ENCODE results near the gene AGPAT3. TPM values are rescaled to one million over a fixed set of nuclear protein-coding genes. Genes with fewer than 3 reads are reported as not detected.
A peak's percentile ranks its signal among the peaks of the same experiment; 100 is the strongest.

The AGPAT3 gene
- total and polyA plus RNA-seq, 9 donors: 19.2 to 32.2 (median 27.7) TPM

- Histone ChIP-seq H3K27me3 (ENCODE audit: control insufficient read depth, insufficient read depth, low read length) (peaks cover 2% of the 10 kb centered on the region), H3K4me3 (ENCODE audit: low read length) (no peak overlapping the region), H3K9me3 (replicated peaks; ENCODE audit: control insufficient read depth, low read depth, low read length) (no peaks in the 10 kb centered on the region), H3K27ac (ENCODE audit: low read length) (no peak overlapping the region), H3K4me1 (ENCODE audit: control insufficient read depth, insufficient read depth, low read length) (peaks cover 1% of the 10 kb centered on the region), H3K36me3 (ENCODE audit: control insufficient read depth, insufficient read depth, low read length) (no peaks in the 10 kb centered on the region)
- 68% methylated on average over 5 of the region's 9 CpGs for WGBS (ENCODE audit: insufficient coverage)
- no peak for DNase-seq
Observed at GRCh38 chr21:44006017-44006619, 141.1 kb downstream of the AGPAT3 start.

GRCh38 chr21:44006656-44007055 lies 141.6 kb downstream of the AGPAT3 start:
- Histone ChIP-seq H3K4me1 (ENCODE audit: control insufficient read depth, insufficient read depth, low read length) (peaks cover 5% of the 10 kb centered on the region), H3K27me3 (ENCODE audit: control insufficient read depth, insufficient read depth, low read length) (peaks cover 2% of the 10 kb centered on the region), H3K9me3 (replicated peaks; ENCODE audit: control insufficient read depth, low read depth, low read length) (no peaks in the 10 kb centered on the region), H3K27ac (ENCODE audit: low read length) (no peak overlapping the region), H3K4me3 (ENCODE audit: low read length) (no peak overlapping the region), H3K36me3 (ENCODE audit: control insufficient read depth, insufficient read depth, low read length) (no peaks in the 10 kb centered on the region)
- WGBS (ENCODE audit: insufficient coverage): 59% methylated on average over 5 of the region's 8 CpGs
- DNase-seq: peak; percentile 37

- Histone ChIP-seq H3K27ac (ENCODE audit: low read length) (no peak overlapping the region), H3K9me3 (replicated peaks; ENCODE audit: control insufficient read depth, low read depth, low read length) (no peaks in the 10 kb centered on the region), H3K4me3 (ENCODE audit: low read length) (no peak overlapping the region), H3K4me1 (ENCODE audit: control insufficient read depth, insufficient read depth, low read length) (peaks cover 10% of the 10 kb centered on the region), H3K36me3 (ENCODE audit: control insufficient read depth, insufficient read depth, low read length) (no peaks in the 10 kb centered on the region), H3K27me3 (ENCODE audit: control insufficient read depth, insufficient read depth, low read length) (no peaks in the 10 kb centered on the region)
- WGBS (ENCODE audit: insufficient coverage): 45% methylated on average over 4 of the region's 9 CpGs
- DNase-seq: no peak
Observed at GRCh38 chr21:44010429-44010828, 145.4 kb downstream of the AGPAT3 start.

- Histone ChIP-seq H3K9me3 (replicated peaks; ENCODE audit: control insufficient read depth, low read depth, low read length) (no peaks in the 10 kb centered on the region), H3K27ac (ENCODE audit: low read length) (peak overlapping the region; percentile 86), H3K27me3 (ENCODE audit: control insufficient read depth, insufficient read depth, low read length) (no peaks in the 10 kb centered on the region), H3K4me1 (ENCODE audit: control insufficient read depth, insufficient read depth, low read length) (peaks cover 10% of the 10 kb centered on the region), H3K4me3 (ENCODE audit: low read length) (peak overlapping the region; percentile 64), H3K36me3 (ENCODE audit: control insufficient read depth, insufficient read depth, low read length) (no peaks in the 10 kb centered on the region)
- 68% methylated on average over 6 of the region's 9 CpGs for WGBS (ENCODE audit: insufficient coverage)
- no peak for DNase-seq
Observed at GRCh38 chr21:44011123-44011522, 146.1 kb downstream of the AGPAT3 start.

DNA sequence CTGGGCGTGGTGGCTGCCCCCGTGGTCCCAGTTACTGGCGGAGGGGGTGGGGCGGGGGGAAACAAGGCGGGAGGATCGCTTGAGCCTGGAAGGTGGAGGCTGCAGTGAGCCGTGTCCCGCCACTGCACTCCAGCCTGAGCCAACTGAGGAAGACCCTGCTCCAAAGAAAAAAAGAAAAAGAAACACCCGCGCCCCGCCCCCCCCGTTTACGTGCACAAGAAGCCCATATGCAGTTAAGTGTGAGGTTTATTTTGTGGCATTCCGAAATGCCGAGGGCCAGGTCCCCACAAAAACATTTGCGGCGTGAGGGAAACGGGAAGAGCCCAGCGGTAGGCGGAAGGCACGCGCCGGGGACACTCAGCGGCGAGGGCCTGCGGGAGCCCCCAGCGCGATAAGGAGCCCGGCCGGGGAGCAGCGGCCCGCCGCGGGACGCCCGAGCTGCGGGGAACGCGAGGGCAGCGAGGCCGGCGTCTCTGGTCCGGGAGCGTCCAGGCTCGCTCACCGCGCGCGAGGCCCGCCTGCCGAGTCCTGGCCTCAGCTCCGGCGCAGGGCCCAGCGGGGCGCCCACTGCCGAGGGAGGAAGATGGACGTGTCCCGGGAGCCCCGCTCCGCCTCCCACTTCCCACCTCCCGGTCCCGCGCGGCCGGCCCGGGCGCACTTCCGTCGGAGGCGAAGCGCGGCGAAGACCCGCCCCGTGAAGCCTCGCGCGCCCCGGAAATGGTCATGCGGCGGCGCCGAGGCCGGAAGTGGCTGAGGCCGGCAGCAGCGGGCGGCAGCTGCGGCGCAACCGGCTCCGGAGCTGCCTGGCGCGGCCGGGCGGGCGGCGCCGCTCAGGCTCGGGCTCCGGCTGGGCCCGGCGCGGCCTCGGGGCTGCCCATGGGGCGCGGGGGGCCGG lies 146.8 kb downstream of the AGPAT3 start, which contains the start of gene TRAPPC10:
Gene TRAPPC10 (plus strand): TSS at position 731 of the 895 bp plus-strand sequence. CDS start 185 bp downstream, outside the sequence.
- peaks cover 10% of the 10 kb centered on the region for H3K4me1 ChIP-seq (ENCODE audit: control insufficient read depth, insufficient read depth, low read length)

DNA sequence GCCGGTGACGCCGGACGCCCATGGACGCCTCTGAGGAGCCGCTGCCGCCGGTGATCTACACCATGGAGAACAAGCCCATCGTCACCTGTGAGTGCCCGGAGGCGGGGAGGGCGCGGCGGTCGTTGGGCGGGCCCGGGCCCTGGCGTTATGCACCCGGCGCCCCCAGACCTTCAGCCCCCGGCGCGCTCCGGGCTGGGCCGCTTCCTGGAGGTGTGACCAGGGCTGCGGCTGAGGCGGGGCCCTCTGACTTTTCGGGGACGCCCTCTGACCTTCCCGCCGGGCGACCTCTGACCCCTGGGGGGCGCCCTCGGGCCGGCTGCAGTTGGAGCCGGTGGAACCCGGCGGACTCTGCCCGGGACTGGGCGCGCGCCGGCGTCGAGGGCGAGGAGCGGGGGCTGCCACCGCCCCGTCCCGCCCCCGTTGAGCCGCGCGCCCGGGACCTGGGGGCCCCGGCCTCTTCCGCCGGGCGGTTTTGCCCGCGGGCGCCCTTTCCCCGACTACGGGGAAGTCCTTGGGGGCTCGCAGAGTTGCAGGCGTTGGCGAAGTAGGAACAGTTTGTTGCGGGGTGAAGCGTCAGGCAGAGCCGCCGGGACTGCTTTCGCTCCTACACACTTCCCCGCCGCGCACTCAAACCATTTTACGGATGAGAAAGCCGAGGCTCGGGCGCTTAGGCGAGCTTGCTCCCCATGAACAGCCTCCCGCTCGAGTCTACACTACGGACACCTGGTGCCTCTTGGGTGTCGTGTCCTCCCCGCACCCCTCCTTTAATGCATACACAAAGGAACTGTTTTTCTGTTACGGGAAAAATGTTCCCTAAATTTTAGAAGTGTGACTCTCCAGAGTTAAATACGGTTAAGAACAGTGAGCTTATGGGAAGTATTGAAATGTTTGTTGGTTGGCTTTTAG lies 147.7 kb downstream of the AGPAT3 start:
- H3K4me3 ChIP-seq (ENCODE audit: low read length): peak overlapping the region; percentile 64
- H3K27ac ChIP-seq (ENCODE audit: low read length): peak overlapping the region; percentile 52
- no peaks in the 10 kb centered on the region for H3K36me3 ChIP-seq (ENCODE audit: control insufficient read depth, insufficient read depth, low read length)
- peaks cover 10% of the 10 kb centered on the region for H3K4me1 ChIP-seq (ENCODE audit: control insufficient read depth, insufficient read depth, low read length)
- under 1% methylated on average over 66 of the region's 87 CpGs for WGBS (ENCODE audit: insufficient coverage)
- H3K27me3 ChIP-seq (ENCODE audit: control insufficient read depth, insufficient read depth, low read length): no peaks in the 10 kb centered on the region
- no peaks in the 10 kb centered on the region for H3K9me3 ChIP-seq (replicated peaks; ENCODE audit: control insufficient read depth, low read depth, low read length)
- peak; percentile 42 for DNase-seq

More for the DNA sequence above, 146.8 kb downstream of the AGPAT3 start, which contains the start of gene TRAPPC10:
- H3K27me3 ChIP-seq (ENCODE audit: control insufficient read depth, insufficient read depth, low read length): no peaks in the 10 kb centered on the region
- H3K27ac ChIP-seq (ENCODE audit: low read length): peak within 1 kb of the TSS; percentile 86
- H3K36me3 ChIP-seq (ENCODE audit: control insufficient read depth, insufficient read depth, low read length): no peaks in the 10 kb centered on the region
- under 1% methylated on average over 100 of the region's 107 CpGs for WGBS (ENCODE audit: insufficient coverage)
- no peaks in the 10 kb centered on the region for H3K9me3 ChIP-seq (replicated peaks; ENCODE audit: control insufficient read depth, low read depth, low read length)
- DNase-seq: peak; percentile 94
- peak within 1 kb of the TSS; percentile 64 for H3K4me3 ChIP-seq (ENCODE audit: low read length)

DNA sequence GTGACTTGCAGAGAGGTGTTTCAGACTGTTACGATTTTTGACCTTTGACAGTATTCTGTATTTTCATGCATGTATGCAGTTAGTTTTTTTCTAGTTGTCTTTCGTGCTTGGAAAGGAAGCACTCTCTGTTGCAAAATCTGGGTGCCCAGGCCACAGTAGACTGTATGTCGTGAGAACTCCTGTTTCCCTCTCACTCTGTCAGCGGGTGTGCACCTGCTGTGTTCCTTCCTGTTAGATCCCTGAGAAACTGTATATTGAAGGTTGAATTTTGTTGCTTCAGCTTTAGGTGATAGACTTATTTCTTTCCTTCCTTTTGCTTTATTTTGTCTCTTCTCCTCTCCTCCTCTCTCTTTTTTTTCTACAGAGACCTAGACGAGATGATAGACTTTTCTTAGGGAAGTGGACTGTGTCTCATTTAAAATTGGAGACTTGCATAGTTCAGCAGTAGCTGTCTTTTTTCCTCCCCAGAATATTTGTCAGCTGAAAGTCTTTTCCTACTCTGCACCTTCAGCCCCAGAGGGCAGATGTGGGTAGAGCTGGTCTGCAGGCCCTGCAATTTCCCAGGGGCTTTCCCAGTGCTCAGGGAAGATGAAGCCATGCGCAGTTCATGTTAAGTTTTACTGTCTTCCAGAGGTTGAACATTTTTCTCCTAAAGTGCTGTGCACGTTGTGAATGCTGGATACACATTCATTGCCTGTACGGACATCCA lies 148.5 kb downstream of the AGPAT3 start:
- H3K4me1 ChIP-seq (ENCODE audit: control insufficient read depth, insufficient read depth, low read length): peaks cover 10% of the 10 kb centered on the region
- WGBS (ENCODE audit: insufficient coverage): 83% methylated on average over 1 of the region's 8 CpGs
- H3K36me3 ChIP-seq (ENCODE audit: control insufficient read depth, insufficient read depth, low read length): no peaks in the 10 kb centered on the region
- no peaks in the 10 kb centered on the region for H3K9me3 ChIP-seq (replicated peaks; ENCODE audit: control insufficient read depth, low read depth, low read length)
- H3K27me3 ChIP-seq (ENCODE audit: control insufficient read depth, insufficient read depth, low read length): no peaks in the 10 kb centered on the region
- DNase-seq: no peak
- no peak overlapping the region for H3K27ac ChIP-seq (ENCODE audit: low read length)
- peak overlapping the region; percentile 64 for H3K4me3 ChIP-seq (ENCODE audit: low read length)

- WGBS (ENCODE audit: insufficient coverage): 100% methylated on average over 2 of the region's 9 CpGs
- H3K4me1 ChIP-seq (ENCODE audit: control insufficient read depth, insufficient read depth, low read length): peaks cover 7% of the 10 kb centered on the region
- DNase-seq: no peak
Observed at GRCh38 chr21:44017601-44018000, 152.6 kb downstream of the AGPAT3 start.

GRCh38 chr21:44018127-44018526 lies 153.1 kb downstream of the AGPAT3 start:
- peaks cover 7% of the 10 kb centered on the region for H3K4me1 ChIP-seq (ENCODE audit: control insufficient read depth, insufficient read depth, low read length)
- DNase-seq: no peak
- H3K27me3 ChIP-seq (ENCODE audit: control insufficient read depth, insufficient read depth, low read length): no peaks in the 10 kb centered on the region
- H3K9me3 ChIP-seq (replicated peaks; ENCODE audit: control insufficient read depth, low read depth, low read length): no peaks in the 10 kb centered on the region
- H3K27ac ChIP-seq (ENCODE audit: low read length): no peak overlapping the region
- no peaks in the 10 kb centered on the region for H3K36me3 ChIP-seq (ENCODE audit: control insufficient read depth, insufficient read depth, low read length)
- H3K4me3 ChIP-seq (ENCODE audit: low read length): no peak overlapping the region
- WGBS (ENCODE audit: insufficient coverage): 98% methylated on average over 5 of the region's 5 CpGs

More at GRCh38 chr21:44017601-44018000, 152.6 kb downstream of the AGPAT3 start:
- H3K27me3 ChIP-seq (ENCODE audit: control insufficient read depth, insufficient read depth, low read length): no peaks in the 10 kb centered on the region
- H3K4me3 ChIP-seq (ENCODE audit: low read length): no peak overlapping the region
- H3K9me3 ChIP-seq (replicated peaks; ENCODE audit: control insufficient read depth, low read depth, low read length): no peaks in the 10 kb centered on the region
- H3K27ac ChIP-seq (ENCODE audit: low read length): no peak overlapping the region
- no peaks in the 10 kb centered on the region for H3K36me3 ChIP-seq (ENCODE audit: control insufficient read depth, insufficient read depth, low read length)
